ENCODE measurements around the gene TMEM106B. TPM values are rescaled to one million over a fixed set of nuclear protein-coding genes. Genes with fewer than 3 reads are reported as not detected.
A peak's percentile ranks its signal among the peaks of the same experiment; 100 is the strongest.

TMEM106B gene
- total RNA-seq, 1 donor from 2014 or later, result 25.1 TPM

DNA sequence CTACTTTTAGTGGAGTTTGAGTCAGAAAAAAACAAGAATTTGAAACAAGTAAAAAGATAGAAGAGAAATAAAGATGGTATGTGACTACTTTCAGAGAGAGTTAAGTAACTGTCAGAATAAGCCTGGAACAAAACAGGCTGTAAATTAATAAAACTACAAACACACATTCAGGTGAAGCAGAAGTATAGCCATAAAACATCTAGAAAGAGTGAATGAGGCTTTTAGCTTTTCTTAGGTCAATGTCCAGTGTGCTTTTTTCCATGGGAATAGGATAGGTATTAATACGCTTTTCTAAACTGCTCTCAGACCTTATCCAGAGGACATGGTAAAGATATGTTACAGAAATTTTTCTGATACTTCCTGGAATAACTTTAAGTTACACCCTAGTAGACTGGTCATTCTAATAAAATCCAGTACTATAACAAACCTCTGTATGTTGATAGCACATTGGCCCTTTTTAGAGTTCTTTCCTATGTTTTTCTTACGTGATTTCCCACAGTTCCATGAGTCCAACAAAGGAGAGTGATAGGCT lies 23.3 kb downstream of the TMEM106B start:
- peaks cover 2% of the 10 kb centered on the region for H3K4me1 Mint-ChIP-seq (ENCODE audit: low read depth)
- peaks cover 29% of the 10 kb centered on the region for H3K36me3 Mint-ChIP-seq (ENCODE audit: low read depth)
- H3K27me3 Mint-ChIP-seq (ENCODE audit: insufficient read depth), result no peaks in the 10 kb centered on the region
- no peak overlapping the region for H3K4me3 Mint-ChIP-seq
- no peak for DNase-seq (ENCODE audit: low spot score)
- H3K9me3 Mint-ChIP-seq, result peaks cover 6% of the 10 kb centered on the region
- H3K27ac Mint-ChIP-seq, result no peak overlapping the region
- intact Hi-C loops (cut with micrococcal nuclease), result no loop called here

DNA sequence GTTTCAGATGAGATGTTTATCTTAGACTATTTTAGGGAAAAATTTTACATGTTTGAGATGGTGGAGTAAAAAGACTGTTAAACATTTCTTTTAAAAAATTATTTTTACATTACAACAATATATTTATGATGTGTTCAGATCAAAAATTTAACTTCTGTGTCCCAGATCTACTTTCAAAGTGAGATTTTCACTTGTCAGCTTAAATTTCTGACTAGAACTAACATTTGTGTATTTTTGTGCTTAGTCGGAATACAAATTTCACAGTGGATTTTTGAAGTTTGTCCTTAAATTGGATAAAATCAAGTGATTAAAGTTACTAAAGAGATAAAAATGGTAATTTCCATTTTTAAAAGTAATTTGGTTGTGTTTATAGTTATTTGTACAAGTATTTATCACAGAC lies 24.9 kb downstream of the TMEM106B start:
- intact Hi-C loops (cut with micrococcal nuclease), result no loop called here
- Mint-ChIP-seq H3K4me1 (ENCODE audit: low read depth) (peaks cover 11% of the 10 kb centered on the region), H3K27me3 (ENCODE audit: insufficient read depth) (no peaks in the 10 kb centered on the region), H3K9me3 (peaks cover 6% of the 10 kb centered on the region), H3K36me3 (ENCODE audit: low read depth) (peaks cover 28% of the 10 kb centered on the region), H3K4me3 (no peak overlapping the region), H3K27ac (no peak overlapping the region)
- DNase-seq (ENCODE audit: low spot score), result no peak

DNA sequence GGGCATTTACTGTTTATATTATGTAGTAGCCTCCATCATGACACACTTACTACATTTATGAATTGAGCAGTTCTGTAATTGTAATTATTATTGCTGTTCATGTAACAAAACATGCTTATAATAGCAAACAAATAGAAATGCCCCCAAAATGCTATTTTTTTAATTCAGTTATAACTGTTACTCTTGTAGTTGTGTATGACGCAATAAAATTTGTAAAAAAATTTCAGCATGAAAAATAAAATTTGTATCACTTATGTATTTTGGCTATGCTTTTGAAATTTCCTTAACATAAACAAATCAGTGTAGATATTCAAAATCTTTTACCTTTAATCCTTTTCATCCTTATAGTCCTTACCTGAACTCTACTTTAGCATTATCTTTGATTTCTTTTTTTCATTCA lies 25.9 kb downstream of the TMEM106B start:
- Mint-ChIP-seq H3K36me3 (ENCODE audit: low read depth) (peaks cover 25% of the 10 kb centered on the region), H3K9me3 (peaks cover 6% of the 10 kb centered on the region), H3K4me3 (no peak overlapping the region), H3K4me1 (ENCODE audit: low read depth) (peaks cover 11% of the 10 kb centered on the region), H3K27ac (no peak overlapping the region), H3K27me3 (ENCODE audit: insufficient read depth) (no peaks in the 10 kb centered on the region)
- no peak for DNase-seq (ENCODE audit: low spot score)
- intact Hi-C loops (cut with micrococcal nuclease), result no loop called here

DNA sequence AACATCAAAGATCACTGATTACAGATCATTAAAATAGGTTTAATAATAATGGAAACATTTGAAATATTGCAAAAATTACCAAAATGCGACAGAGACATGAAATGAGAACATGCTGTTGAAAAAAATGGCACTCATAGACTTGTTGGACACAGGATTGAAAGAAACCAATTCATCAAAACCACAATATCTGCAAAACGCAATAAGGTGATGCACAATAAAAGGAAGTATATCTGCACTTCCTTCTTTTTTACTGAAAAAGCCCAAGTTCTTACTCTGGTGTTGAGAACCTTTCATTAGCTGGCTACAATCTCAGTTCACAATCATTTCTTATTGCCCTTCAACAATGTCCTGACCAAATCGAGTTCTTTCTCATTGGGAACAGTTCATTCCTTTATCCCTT lies 28.7 kb downstream of the TMEM106B start:
- Mint-ChIP-seq H3K4me1 (ENCODE audit: low read depth) (peaks cover 11% of the 10 kb centered on the region), H3K9me3 (peaks cover 6% of the 10 kb centered on the region), H3K27me3 (ENCODE audit: insufficient read depth) (no peaks in the 10 kb centered on the region), H3K36me3 (ENCODE audit: low read depth) (peaks cover 15% of the 10 kb centered on the region), H3K27ac (no peak overlapping the region), H3K4me3 (no peak overlapping the region)
- intact Hi-C loops (cut with micrococcal nuclease), result no loop called here
- no peak for DNase-seq (ENCODE audit: low spot score)

DNA sequence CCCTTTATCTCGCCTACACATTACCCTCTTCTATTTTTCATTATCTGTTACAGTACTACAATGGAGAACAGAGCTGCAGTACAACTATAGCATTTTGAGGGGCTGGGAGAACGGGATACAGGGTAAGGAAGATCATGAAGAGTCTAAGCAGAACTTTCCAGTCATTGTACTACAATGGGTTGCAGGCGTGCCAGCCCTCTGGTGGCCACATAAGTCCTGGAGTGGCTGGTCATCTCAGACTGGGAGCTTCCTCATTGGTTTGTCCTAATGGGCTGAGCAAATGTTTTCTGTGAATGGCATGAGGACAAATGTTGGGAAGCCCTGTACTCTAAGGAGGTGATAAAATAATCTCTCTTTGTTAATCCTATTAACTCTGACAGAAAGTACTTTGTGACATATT lies 33.0 kb downstream of the TMEM106B start:
- Mint-ChIP-seq H3K27me3 (ENCODE audit: insufficient read depth) (peaks cover 2% of the 10 kb centered on the region), H3K27ac (no peak overlapping the region), H3K4me3 (no peak overlapping the region), H3K4me1 (ENCODE audit: low read depth) (peaks cover 11% of the 10 kb centered on the region), H3K36me3 (ENCODE audit: low read depth) (peaks cover 7% of the 10 kb centered on the region), H3K9me3 (no peaks in the 10 kb centered on the region)
- intact Hi-C loops (cut with micrococcal nuclease), result no loop called here
- no peak for DNase-seq (ENCODE audit: low spot score)

DNA sequence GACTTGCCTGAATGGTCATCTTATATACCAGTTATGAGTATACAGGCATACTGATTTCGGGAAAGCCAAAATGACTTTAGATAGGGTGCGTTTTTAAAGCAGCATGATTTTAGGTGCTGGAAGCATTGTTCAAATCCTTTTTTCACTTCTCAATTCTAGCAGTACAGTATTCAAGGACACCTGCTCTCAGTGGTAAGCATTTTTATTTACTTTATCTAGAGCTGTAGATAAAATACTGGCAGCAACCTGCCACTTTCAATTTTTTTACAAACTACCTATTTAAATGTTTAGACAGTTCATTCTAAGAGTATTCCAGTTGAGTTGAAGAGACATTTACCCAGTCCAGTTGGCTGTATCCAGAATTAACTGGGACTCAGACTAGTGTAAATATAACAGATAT lies 33.6 kb downstream of the TMEM106B start:
- Mint-ChIP-seq H3K27ac (no peak overlapping the region), H3K27me3 (ENCODE audit: insufficient read depth) (peaks cover 2% of the 10 kb centered on the region), H3K9me3 (no peaks in the 10 kb centered on the region), H3K4me1 (ENCODE audit: low read depth) (peaks cover 6% of the 10 kb centered on the region), H3K36me3 (ENCODE audit: low read depth) (peaks cover 3% of the 10 kb centered on the region), H3K4me3 (no peak overlapping the region)
- no peak for DNase-seq (ENCODE audit: low spot score)
- intact Hi-C loops (cut with micrococcal nuclease), result no loop called here

DNA sequence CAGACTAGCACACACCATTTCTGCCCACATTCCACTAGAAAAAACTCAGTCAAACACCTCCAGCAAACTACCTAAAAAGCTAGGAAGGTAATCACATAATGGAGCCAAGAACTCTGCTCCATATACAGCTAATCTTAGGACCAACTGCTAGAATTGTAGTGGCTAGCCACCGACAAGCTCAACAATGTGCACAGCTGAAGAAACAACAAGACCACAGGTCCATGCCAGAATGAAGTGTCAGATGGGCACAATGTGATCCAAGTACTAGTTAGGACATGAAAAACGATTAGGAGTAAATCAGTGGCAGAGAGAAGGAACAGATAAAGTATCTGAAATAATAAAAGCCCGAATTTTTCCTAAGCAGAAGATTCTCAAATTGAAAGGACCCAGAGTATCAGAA lies 38.6 kb downstream of the TMEM106B start:
- peaks cover 17% of the 10 kb centered on the region for H3K27me3 Mint-ChIP-seq (ENCODE audit: insufficient read depth)
- intact Hi-C loops (cut with micrococcal nuclease), result no loop called here
- no peaks in the 10 kb centered on the region for H3K4me1 Mint-ChIP-seq (ENCODE audit: low read depth)
- no peak overlapping the region for H3K27ac Mint-ChIP-seq
- no peak for DNase-seq (ENCODE audit: low spot score)
- H3K36me3 Mint-ChIP-seq (ENCODE audit: low read depth), result peaks cover 9% of the 10 kb centered on the region
- peaks cover 20% of the 10 kb centered on the region for H3K9me3 Mint-ChIP-seq
- no peak overlapping the region for H3K4me3 Mint-ChIP-seq

DNA sequence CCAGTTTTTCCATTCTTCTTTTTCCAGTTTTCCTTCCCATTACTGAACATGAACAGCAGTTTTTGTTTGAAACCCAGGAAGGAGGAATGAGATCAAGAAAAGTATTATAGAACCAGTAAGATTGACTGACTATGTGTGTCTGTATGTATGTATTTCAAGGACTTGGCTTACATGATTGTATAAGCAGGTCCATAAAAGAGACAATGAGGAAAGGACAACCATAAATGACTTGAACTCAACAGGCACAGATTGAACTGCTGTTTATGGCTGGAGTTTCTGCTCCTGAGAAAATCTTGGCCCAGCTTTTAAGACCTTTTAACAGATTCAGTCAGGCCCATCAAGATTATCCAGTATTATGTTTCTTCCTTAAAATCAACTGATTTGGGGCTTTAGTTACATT lies 39.1 kb downstream of the TMEM106B start:
- Mint-ChIP-seq H3K27me3 (ENCODE audit: insufficient read depth) (peaks cover 17% of the 10 kb centered on the region), H3K4me1 (ENCODE audit: low read depth) (no peaks in the 10 kb centered on the region), H3K27ac (no peak overlapping the region), H3K9me3 (peaks cover 20% of the 10 kb centered on the region), H3K36me3 (ENCODE audit: low read depth) (peaks cover 9% of the 10 kb centered on the region), H3K4me3 (no peak overlapping the region)
- no peak for DNase-seq (ENCODE audit: low spot score)
- intact Hi-C loops (cut with micrococcal nuclease), result no loop called here

DNA sequence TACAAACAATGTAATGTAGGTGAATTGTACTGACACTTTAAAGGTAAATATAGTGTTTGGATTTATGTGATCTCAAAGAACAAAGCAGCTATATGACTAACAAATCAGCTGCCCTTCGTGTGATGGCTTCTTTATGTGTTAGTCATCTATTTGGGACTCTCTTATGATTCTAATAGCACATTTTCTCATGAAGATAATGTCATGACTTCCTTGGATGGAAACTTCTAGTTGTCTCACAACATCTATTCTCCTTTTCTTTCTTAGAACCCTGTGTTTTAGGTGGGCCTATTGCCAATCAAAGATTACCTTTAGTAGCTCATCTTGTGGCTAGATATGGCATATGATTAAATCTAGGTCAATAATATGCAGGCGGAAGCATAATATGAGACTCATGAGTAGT lies 45.0 kb downstream of the TMEM106B start:
- H3K4me3 Mint-ChIP-seq, result no peak overlapping the region
- H3K9me3 Mint-ChIP-seq, result peaks cover 17% of the 10 kb centered on the region
- H3K36me3 Mint-ChIP-seq (ENCODE audit: low read depth), result peaks cover 11% of the 10 kb centered on the region
- H3K4me1 Mint-ChIP-seq (ENCODE audit: low read depth), result peaks cover 7% of the 10 kb centered on the region
- H3K27me3 Mint-ChIP-seq (ENCODE audit: insufficient read depth), result peaks cover 21% of the 10 kb centered on the region
- DNase-seq (ENCODE audit: low spot score), result no peak
- intact Hi-C loops (cut with micrococcal nuclease), result loop anchor here (2.0 kb wide), 2 partner anchors 21 to 147 kb away; partner anchors contain the start of gene VWDE
- H3K27ac Mint-ChIP-seq, result no peak overlapping the region

DNA sequence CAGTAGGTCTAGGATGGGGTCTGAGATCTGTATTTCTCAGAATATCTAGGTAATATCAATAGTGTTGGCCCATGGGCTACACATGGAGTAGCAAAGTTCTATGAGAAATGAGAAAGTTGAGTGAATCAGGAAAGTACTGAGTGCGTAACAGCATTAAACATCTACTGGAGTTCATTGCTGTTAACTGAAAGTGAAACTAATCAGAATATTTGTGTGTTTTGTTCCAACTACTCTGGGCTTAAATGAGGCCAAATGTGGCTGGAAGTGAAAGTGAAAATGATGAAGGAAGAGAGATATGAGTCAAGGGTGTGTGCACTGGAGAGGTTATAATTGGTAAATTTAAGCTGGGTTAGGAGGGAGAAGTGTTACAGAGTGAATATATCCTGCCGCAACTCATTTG lies 46.5 kb downstream of the TMEM106B start:
- H3K9me3 Mint-ChIP-seq, result peaks cover 2% of the 10 kb centered on the region

DNA sequence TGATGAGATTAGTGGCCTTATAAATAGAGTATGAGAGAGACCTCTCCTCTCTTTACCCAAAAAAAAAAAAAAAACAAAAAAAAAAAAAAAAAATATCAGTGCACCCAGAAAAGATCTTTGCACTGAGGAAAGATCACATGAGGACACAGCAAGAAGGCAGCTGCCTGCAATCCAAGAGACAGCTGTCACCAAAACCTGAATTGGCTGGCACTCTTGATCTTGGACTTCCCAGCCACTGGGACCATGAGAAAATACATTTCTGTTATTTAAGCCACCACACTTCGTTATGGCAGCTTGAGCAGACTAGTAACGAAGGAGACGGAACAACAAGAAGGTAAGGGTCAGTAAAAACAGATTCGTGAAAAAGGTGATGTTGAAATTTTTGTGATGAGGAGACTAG lies 47.0 kb downstream of the TMEM106B start:
- no peaks in the 10 kb centered on the region for H3K9me3 Mint-ChIP-seq
- intact Hi-C loops (cut with micrococcal nuclease), result no loop called here
- no peak overlapping the region for H3K27ac Mint-ChIP-seq
- H3K4me3 Mint-ChIP-seq, result no peak overlapping the region
- H3K27me3 Mint-ChIP-seq (ENCODE audit: insufficient read depth), result peaks cover 19% of the 10 kb centered on the region
- H3K36me3 Mint-ChIP-seq (ENCODE audit: low read depth), result peaks cover 2% of the 10 kb centered on the region
- peaks cover 7% of the 10 kb centered on the region for H3K4me1 Mint-ChIP-seq (ENCODE audit: low read depth)
- no peak for DNase-seq (ENCODE audit: low spot score)

More for the DNA sequence above, 46.5 kb downstream of the TMEM106B start:
- no peak overlapping the region for H3K27ac Mint-ChIP-seq
- H3K4me3 Mint-ChIP-seq, result no peak overlapping the region
- H3K4me1 Mint-ChIP-seq (ENCODE audit: low read depth), result peaks cover 7% of the 10 kb centered on the region
- H3K36me3 Mint-ChIP-seq (ENCODE audit: low read depth), result peaks cover 2% of the 10 kb centered on the region
- peaks cover 18% of the 10 kb centered on the region for H3K27me3 Mint-ChIP-seq (ENCODE audit: insufficient read depth)
- peak; percentile 60 for DNase-seq (ENCODE audit: low spot score)
- intact Hi-C loops (cut with micrococcal nuclease), result loop anchor here (1.0 to 2.0 kb wide), 3 partner anchors 19 to 145 kb away; partner anchors contain the start of genes TMEM106B and VWDE

DNA sequence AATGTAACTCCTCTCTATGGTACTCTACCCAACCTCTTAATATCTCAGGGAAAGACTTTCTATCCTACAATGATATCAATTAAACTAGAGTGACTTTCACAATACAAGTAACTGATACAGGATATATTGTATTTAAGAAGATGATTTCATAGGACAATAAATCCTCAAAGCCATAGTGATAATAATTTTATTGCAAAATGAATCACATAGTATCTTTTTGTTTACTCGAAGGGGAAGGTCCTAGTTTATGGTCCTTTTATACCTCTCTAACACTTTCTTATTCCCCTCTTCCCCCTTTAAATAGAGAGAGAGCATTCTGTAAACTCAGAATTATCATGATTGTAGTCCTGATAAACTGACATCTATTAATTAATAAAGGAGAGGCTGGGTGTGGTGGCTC lies 56.4 kb downstream of the TMEM106B start:
- Mint-ChIP-seq H3K27ac (no peak overlapping the region), H3K36me3 (ENCODE audit: low read depth) (no peaks in the 10 kb centered on the region), H3K4me3 (no peak overlapping the region), H3K9me3 (no peaks in the 10 kb centered on the region), H3K4me1 (ENCODE audit: low read depth) (no peaks in the 10 kb centered on the region), H3K27me3 (ENCODE audit: insufficient read depth) (peaks cover 35% of the 10 kb centered on the region)
- intact Hi-C loops (cut with micrococcal nuclease), result no loop called here
- DNase-seq (ENCODE audit: low spot score), result no peak

DNA sequence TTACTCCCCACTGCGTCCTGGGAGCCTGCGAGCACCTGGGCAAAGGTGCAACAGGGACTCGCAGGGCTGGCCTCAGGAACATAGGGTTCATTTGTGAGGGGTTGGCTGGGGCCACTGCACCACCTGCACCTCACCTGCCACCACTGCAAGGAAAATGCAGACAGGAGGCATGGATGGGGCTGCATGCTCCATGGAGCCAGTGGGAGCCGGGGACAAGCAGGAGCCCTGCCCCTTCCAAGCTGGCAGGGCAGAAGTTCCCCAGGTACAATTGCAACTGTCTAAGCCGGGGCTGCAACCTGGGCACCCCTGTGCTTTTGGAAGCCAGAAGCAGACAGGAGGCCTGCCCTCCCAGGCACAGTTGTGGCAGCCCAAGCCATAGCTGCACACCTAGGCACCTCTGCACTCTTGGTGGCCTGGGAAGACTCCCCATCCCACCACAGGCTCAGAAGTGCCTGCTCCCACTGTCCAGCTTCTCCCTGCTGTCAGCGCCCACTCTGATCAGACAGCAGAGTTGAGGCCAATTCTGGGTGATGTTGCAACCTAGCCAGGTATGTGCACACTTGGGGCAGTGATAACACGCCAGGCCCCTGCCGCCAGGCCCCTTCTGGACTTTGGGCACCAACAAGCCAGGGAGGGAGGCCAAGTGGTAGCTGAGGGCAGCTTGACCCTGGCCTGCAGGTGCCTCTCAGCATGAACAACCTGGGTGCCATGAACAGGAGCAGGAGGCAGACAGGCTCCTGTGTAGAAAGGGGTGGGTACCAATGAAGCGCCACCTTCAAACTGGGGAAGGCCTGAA lies 58.2 kb downstream of the TMEM106B start:
- Mint-ChIP-seq H3K27me3 (ENCODE audit: insufficient read depth) (peaks cover 33% of the 10 kb centered on the region), H3K4me1 (ENCODE audit: low read depth) (no peaks in the 10 kb centered on the region), H3K36me3 (ENCODE audit: low read depth) (no peaks in the 10 kb centered on the region), H3K27ac (no peak overlapping the region), H3K4me3 (no peak overlapping the region), H3K9me3 (no peaks in the 10 kb centered on the region)
- intact Hi-C loops (cut with micrococcal nuclease), result no loop called here
- DNase-seq (ENCODE audit: low spot score), result no peak
